Measurements from ENCODE around the gene MN1.

Gene MN1

DNA sequence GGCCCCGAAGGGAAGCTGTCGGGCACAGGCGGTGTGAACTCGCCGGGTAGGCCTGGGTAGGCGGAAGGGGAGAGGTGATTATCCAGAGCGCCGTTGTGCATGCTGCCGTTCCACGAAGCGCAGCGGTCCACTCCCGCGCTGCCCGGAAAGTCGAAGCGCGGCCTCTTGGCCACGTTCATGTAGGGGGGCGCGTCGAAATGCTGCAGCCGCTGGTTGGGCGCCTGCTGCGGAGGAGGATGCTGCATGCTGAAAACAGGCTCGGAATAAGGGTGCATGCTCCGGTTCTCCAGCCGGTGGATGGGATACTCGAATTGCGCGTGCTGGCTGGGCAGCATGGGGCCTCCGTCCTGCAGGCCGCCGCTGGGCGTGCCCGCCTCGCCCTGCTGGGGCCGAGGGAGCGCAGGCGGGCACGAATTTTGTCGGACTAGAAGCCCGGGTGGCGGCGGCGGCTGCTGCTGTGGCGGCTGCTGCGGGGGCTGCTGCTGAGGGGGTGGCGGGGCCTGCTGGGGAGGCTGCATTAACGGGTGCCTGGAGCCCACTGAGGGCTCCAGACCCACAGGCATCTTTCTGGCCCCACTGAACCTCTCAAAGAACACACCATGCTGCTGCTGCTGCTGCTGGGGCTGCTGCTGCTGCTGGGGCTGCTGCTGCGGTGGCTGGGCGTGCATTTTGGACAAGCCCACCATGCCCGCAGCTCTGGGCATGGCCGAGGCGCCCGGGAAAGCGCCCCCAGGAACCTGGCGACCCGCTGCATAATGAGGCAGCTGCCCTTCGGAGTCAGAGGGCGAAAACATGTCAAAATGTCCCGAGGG lies 2.3 kb downstream of the MN1 start:
- no peak for DNase-seq

- DNase-seq, result no peak
Measured at GRCh38 chr22:27798511-27799014, 3.0 kb downstream of the MN1 start.

DNA sequence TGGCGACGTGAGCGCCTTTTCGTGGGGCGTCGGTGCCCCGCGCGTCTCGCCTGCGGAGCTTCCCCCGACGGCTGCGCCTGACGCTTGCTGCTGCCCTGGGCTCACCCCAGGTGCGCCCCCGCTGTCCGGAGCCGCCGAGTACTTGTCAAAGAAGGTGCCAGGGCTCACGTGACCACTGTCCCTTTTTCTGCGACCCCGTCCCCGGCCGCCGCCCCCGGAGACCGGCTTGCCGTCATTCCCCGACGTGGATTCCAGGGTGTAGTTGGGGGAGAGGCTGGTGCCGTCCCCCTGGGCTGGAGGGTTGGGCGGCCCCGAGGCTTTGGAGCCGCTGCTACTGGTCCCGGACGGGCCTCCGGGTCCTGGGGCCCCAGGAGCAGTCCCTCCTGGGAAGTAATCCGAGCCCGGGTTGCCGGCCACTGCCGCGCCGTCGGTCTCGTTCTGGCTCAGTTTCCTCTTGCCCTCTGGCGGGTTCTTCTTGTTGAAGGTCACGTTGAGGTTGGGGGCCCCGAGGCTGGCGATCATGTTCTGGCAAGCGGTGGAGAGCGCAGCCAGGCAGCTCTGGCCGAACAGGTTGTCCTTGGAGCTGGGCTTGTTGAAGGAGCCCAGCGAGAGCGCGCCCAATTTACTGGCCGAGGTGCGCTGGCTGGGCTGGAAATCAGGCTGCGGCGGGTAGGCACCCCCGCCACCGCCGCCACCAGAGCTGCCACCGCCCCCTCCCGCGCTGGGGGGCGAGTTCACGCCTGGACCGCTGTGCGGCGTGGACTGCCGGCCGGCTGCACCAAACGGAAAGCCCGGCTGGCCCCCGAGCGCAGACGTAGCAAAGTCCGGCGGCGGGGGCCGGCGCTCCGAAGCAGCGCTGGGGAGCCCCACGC lies 3.8 kb downstream of the MN1 start:
- no peak for DNase-seq

DNA sequence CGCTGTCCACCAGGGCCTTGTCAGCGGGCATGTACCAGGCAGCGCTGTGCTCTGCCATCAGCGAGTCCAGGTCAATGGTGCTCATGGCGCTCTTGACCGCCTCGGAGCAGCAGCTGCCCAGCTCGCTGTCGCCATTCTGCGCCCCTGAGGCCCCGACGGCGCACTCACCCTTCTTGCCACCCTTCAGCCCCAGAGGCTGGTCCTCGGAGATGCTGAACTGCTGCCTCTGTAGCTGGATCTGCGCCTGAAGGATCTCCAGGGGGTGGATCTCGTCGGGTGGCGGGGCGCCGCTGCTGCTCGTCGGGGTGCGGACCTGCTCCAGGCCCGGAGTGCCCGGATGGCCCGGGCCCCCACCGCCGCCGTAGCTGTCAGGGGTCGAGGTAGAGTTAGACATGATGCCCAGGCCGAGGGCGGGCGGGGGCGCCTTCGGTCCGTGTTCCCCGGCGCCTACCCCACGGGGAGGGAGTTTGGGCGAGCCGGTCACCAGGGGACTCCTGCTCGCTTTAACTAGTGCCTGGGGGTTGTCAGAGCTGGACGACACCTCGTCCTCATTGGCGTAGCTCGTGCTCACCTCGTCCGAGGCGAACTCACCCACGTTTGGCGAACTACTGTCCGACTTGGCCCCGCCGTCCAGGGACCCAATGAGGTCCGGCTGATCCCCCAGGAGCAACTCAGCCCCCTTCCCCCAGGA lies 4.6 kb downstream of the MN1 start:
- DNase-seq, result no peak

GRCh38 chr22:27795696-27796517 lies 5.6 kb downstream of the MN1 start:
- DNase-seq, result no peak

DNA sequence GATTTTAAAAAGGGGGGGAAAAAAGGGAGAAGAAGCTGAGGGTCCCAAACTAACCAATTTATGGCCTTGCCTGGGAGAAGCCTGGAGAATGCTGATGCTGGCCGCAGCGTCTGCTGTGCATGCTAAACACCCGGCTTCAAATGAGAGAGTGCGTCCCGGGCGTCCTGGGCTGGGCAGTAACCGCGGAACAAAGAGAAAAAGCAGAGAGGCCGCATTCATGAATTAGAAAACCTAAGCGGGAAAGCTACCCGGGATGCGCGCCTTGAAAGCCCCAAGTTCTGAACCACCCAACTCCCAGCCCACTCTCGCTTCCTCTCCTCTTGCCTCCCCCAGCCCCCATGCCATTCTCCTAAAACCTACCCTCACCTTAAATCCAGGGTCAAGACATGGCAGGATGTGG lies 6.5 kb downstream of the MN1 start:
- no peak for DNase-seq

- no peak for DNase-seq
Measured at GRCh38 chr22:27794226-27794625, 7.3 kb downstream of the MN1 start.

DNA sequence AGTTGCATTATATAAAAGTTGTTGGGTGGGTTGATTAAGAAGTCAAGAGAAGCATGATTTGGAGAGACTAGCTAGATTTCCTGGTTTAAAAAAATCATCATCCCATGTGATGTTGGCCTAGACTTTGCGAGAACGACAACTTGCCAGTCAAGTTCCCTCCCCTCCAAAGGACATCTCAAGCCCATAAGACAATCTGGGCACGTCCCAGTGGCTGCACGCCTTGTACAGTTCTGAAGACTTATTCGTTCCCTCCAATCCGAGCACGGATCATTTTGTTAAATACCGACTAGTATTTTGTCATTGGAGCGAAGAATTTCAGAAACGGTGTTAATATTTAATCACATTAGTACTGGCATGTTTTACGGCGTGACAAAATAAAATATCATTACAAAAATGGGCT lies 8.0 kb downstream of the MN1 start:
- DNase-seq, result no peak

GRCh38 chr22:27792452-27793161 lies 8.9 kb downstream of the MN1 start:
- DNase-seq, result peak; percentile 19

DNA sequence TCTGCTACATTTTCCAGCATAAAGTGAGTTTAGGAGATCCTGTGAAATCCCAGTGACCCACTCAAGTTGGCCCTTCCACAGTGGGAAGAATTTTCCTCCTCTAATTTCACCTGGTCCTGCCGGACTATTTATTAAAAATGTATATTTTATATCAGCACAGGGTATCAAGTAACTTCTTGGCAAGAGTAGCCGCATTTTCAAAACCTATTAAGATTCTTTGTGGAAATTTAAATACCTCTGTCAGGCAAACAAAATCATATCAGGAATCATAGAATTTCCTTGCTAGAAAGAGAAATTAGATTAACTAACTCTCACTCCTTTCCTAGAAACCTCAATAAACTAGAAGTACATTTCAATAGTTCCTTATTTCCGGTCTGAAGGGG lies 9.7 kb downstream of the MN1 start:
- no peak for DNase-seq

DNA sequence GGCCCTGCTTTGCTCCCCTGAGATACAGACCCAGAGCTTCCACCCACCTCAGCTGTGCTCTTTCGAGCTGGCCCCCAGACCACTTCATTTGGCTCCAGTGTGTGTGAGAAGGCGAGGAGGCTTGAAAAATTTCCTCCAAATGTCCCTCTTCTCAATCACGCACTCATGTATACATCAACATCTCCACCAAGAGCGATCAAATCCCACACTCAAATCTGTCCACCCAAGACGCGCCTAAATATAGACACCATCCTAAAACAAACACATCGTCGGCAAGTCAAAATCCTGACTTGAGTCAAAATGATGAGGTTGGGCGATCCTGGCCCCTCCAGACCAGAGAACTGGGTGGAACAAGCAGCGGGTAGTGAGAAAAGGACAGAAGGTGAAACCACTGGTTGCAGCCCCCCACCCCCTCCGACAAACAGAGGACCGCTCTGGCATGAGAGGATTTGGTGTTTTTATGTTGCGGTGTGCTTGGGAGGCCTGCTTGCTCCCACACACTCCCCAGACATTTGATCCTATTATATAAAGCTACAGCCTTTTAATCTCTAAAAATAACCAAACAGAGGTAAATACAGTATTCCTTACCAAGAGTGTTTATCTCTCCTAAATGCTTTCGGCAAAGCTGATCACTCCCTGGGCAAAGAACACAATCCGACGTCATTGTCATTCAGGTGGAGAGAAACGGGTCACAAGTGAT lies 10.2 kb downstream of the MN1 start:
- DNase-seq, result no peak

- DNase-seq, result no peak
Measured at GRCh38 chr22:27790376-27791158, 11.0 kb downstream of the MN1 start.

DNA sequence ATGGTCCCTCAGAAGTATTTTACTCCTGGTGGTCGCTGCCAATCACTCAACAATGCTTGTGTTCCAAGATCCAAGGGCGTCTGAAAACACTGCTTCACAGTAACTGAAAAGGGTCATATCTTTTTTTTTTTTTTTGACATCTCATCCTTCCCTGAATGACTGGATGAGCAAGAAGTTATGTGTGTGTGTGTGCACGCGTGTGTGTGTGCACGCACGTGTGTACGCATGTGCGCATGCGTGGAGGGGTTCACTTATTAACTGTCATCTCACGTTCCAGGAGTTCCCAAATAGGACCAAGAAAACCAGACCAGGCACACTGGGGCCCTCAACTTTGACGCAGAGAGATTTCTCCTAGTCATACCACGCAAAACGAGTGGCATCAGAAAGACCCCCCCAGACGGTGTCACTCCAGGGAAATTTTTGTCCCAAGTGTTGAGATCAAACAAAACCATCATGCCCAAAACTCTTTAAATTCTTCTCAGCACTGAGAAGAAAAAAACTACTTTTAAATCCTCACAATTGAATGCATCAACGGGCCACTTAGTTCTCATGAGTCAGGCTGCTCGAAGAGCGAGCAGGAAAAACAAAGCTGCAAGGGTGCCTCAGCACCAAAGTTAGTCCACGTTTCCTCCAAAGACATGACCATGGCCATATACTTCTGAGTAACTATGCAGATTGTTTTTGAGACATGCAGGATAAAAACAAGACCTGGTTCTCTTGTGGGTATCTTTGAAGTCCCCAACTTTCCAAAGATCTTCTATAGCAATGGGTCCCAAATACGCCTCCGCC lies 12.9 kb downstream of the MN1 start:
- no peak for DNase-seq

DNA sequence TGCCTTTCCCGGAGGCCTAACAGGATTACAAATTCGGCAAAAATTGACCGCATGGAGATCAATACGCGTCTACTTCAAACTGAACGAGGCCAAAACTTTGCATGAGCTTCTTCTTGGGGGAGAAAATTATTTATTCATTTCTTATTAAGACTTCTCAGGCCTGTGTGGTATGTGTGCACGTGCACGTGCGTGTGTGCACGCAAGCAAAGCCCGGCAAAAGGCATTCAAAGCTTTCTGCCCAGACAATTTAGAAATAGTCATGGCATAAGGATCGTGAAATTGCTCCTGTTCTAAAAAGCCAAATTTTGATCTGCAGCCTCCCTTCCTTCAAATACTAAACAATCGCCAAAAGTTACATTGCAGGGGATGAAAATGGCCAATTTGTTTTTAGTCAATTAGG lies 14.6 kb downstream of the MN1 start:
- no peak for DNase-seq

DNA sequence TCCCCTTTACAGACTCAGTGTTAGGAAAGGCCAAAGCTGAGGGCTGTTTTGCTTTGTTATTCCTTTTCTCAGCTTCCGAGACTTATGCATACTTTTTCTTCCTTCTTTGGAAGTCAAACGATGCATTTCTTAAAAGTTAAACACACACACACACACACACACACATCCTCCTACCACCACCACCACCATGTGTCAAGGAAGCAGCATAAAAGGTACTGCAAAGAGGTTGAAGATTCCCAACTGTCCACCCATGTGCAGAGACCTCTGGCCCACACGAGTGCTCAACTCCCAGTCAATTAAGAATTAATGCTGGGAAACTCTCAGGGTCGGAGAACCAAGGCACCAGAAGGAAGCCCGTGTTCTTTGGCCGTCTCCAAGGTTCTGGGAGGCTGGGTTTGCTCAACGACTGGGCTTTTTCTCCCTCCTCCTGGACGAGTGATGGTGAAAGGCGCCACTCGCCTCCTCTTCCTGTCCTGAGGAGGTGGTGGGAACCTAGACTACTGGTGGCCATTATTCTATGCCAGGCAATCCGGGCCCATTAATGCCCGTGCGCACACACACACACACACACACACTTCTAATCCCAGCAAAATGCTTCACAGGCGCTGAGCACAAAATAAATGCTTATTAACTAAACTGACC lies 15.1 kb downstream of the MN1 start:
- no peak for DNase-seq

DNA sequence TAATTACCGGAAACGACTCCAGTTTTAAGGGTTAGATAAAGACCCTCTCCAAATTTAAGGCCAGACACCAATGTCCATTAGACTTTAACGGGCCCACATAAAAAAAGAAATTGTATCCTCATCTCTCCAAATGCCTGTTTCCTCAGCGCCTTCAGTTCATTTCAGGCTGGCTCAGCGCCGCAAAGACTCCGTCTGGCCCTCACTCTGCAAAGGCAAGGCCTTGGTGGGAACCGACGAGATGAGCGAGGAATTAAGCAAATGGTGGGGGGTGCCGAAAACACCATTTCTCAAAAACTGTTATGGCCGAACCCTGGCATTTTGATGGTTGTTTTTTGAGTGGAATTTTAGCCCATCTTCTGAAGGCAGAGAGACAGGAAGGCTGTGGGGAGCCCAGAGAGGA lies 15.7 kb downstream of the MN1 start:
- no peak for DNase-seq

DNA sequence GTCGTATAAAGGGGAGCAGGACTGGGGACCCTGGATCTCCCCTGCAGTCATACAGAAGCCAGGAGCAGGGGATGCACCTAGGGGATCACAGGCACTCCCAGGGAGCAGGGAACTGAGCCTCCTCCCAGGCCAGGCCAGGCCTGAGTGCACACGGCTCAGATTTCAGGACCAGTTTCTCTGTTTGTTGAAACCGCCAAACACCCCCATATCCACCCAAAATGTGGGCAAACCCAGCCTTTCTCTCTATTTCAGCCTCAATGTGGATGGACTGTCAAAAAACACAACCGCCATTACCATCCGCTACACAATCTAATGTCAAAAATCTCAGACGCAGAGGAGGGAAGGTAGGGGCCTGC lies 17.5 kb downstream of the MN1 start:
- DNase-seq, result no peak

DNA sequence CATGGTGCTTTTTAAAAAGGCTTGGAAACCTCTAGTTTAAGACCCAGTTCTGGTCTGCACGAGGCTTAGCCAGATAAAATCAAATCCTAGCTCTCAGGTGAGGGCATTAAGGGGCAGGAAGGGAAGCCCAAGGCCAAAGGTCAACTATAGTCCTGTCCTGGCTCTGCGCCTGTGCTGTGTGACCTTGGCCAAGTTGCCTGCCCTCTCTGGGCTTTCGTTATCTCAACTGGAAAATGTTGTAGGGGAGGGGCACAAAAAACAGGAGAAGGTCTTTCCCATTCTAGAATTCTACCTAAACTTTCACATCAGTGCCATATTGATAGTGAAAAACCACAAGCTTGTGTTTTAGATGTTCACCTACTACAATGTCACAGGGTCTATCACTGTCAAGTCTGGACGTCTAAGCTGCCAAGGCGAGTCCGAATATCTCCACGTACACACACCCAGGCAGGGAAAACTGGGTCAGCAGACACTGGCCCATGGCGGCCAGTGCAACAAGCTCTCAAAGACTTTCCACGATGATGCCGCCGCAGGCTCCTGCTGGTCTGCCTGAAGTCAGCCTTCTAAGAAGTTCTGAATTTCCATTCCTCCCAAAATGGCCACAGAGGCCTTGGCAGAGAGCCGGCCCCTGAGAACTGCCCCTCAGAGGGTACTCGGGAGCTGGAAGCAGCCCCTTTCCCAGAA lies 18.0 kb downstream of the MN1 start:
- no peak for DNase-seq

DNA sequence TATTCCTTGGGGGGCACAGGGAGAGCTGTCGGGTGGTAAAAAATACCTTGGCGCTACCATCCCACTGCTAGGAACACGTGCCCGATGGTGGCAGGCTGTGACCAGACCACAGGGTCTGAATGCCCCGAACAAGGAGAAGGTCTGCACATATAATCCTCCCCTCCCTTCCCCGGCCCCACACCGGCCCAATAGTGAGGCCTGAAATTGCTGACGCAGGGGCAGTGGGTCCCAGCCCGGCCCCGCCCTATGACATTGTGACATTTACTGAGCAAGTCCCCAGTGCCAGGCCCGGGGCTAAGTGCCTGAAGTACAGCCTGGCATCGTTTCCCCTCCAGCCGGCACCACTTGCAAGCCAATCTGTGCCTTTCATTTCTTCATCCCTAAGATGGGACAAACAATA lies 19.5 kb downstream of the MN1 start:
- DNase-seq, result no peak
